Measurements from ENCODE around the gene IRAK1BP1.
"Not testable (repeated sequence)": the region's sequence is repeated elsewhere in the genome, so short reads cannot be mapped to it uniquely, and the experiment has no call there.

IRAK1BP1 gene, protein sequence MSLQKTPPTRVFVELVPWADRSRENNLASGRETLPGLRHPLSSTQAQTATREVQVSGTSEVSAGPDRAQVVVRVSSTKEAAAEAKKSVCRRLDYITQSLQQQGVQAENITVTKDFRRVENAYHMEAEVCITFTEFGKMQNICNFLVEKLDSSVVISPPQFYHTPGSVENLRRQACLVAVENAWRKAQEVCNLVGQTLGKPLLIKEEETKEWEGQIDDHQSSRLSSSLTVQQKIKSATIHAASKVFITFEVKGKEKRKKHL

DNA sequence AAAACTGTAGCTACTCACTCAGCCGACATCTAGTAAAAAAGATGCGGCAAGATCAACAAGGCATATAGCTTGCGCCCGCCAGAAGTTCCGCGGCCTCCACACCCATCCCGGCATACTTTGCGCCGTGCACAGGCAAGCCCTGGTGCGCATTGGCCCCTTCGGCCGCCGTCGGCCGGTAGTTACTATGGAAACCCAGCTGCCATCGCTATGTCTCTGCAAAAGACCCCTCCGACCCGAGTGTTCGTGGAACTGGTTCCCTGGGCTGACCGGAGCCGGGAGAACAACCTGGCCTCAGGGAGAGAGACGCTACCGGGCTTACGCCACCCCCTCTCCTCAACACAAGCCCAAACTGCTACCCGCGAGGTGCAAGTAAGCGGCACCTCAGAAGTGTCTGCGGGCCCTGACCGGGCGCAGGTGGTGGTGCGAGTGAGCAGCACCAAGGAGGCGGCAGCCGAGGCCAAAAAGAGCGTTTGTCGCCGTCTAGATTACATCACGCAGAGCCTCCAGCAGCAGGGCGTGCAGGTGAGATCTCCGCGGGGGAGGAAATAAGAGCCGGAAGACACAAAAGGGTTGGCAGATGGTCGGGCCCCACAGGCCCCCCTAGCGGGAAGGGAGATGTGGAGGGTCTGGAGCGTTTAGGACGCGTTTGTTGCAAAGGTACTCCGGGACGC is at the start of gene IRAK1BP1:
IRAK1BP1 (plus strand) TSS at position 182 of the 671 bp plus-strand sequence; CDS start at position 208, 26 bp downstream.
- DNase-seq = peak; percentile 91

DNA sequence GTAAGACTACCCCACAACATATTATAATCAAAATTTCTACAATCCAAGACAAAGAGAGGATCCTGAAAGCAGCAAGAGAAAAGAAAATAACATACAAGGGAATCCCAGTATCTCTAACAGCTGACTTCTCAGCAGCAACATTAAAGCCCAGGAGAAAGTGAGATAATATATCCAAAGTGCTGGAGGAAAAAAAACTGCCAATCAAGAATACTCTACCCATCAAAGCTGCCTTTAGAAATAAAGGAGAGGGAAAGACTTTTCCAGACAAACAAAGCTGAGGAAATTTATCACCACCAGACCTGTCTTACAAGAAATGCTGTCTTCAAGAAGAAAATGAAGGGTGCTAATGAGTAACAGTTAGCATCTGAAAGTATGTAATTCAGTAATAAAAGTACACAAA is 43.3 kb upstream of the IRAK1BP1 start:
- no peak for DNase-seq

DNA sequence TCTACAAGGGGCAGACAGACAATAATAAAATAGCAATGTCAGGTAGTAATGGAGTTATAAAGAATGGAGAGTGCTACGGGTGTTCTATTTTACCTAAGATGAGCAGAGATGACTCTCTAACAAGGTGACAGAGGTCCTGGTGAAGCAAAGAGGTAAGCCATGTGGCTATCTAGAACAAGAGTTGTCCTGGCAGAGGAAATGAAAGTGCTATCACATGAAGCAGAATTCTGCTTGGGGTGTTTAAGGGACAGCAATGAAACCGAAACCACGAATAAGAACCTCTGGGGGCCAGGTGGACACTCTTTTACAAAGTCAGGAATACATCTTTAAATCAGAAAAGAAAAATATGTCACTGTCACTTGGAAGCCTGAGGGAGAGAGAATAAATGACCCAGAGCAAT is 37.9 kb upstream of the IRAK1BP1 start:
- no peak for DNase-seq

DNA sequence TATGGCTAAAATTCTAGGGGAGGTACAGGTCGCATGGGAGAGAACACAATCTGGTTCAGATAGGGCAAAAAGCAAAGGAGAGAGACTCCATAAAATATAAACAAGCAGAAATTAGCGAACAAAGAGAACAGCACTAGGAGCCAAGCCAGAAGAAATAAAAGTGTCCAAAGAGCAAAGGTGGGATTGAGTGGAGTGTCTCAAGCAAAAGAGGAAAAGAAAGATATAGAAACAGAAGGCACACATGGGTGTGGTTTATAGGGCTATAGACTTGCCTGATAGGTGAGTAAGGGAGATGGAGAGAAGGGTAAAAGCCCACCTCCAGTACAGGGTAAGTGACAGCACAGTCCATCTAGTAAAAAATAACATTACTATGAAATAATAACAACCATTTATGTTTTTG is 36.5 kb upstream of the IRAK1BP1 start:
- no peak for DNase-seq

DNA sequence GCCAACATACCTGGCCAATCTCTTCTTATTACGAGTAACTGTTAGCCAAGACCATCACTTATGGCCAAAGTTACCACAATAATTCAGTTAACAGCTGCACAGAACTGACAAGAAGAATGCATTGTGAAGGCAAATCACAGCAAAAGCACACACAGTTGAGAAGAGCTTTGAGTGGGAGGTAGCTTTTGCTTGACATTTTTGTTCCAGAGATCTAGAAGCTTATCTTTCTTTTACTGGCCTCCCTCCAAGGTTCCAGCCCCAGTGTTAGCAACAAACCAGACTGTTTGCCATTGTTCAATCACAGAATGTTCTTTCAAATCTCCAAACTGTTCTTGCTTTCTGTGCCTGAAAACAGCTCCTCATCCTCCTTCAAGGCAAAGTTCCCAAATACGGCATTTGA is 35.9 kb upstream of the IRAK1BP1 start:
- no peak for DNase-seq

DNA sequence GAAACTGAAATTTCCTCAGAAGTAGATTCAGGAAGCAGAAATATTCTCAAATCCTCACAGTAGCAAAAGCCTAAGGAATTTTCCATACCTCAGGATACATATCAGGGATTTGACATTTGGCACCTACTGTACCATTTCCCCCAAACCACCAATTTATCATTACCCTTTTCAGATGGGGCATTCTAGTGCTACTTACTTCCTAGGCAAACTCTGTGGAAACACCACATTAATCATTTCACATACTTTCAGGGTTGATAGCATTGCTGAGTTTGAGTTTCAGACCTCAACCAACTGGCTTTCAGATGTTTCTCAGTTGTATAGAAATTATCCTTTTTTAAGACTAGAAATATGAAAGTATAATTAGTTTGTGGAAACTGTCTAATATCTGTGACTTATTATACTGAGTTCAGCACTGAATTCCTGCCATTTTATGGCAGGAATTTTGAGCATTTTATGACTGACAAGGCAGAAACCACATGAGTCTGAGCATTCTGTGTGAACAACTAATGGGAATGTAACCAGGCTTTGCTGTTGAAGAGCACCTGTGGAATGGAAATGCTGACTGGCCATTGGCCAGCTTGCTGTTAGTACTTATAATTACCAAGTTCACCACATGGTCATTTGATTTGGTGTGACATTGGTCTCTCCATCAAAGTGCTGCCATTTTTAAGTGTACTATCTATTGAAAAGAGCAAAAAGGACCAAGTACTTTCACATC is 35.1 kb upstream of the IRAK1BP1 start:
- DNase-seq = no peak

DNA sequence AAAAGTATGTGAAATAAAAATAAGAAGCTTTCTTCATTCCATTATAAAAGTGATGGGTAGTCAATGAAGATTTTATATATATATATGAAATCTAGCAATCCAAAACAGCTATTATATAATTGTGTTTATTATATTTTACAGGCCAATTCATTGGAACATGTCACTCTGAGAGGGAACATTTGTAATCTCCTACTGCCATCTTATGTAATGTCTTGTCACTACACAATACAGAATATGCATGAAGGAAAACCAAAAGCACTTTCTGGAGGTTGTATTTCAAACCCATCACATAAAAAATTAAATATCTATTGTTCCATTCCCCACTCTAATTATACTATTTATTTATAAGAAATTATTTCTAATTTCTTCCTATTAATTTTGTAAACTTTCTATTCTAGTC is 31.5 kb upstream of the IRAK1BP1 start:
- DNase-seq = no peak

DNA sequence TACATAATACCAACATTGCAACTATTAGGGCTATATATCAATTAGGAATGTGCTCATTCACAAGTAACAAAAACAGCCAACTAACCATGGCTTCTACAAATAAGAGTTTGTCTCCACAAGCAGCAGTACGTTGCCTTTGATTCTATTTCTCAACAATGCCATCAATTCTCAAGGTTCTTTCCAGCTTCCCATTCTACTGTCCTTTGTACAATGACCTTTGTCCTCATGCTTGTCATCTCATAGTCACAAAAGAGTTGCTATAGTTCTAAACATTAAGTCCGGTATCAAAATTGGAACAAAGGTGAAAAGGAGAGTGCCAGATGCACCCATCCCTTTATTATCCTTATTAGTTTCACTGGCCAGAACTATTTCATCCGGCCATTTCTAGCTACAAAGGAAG is 30.8 kb upstream of the IRAK1BP1 start:
- no peak for DNase-seq

DNA sequence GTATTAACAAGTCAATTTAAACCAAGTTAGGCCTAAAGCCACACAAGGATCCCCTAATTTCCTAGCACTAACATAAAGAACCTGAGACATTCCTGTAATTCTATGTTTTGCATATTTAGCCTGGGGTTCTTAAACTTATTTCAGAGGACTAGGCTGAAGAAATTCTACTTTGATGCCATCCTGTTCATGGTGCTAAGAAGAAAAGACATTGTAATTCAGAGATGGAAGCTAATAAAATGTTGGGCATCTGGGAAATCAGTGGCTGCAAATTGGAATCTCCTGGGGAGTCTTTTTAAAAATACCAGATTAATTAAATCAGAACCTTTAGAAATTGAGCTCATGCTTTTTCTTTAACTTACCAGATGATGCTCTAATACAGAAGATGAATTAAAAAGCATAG is 26.2 kb upstream of the IRAK1BP1 start:
- no peak for DNase-seq

DNA sequence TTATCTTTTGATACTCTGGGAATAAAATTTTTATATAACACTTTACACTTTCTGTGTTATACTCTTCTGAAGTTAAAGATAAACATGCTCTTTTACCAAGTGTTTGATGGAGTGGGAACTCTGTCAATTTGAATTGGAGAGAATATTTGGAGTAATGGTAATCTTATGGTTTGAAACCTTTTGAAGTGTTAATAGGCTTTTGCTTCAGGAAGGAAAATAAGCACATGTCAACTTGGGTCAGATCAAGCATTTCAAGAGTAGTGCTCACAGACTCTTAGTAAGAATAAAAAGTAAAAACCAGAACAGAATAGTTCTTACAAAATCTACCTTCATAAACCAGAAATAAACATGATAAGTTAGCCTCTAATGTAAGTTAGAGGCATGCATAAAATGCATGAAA is 24.4 kb upstream of the IRAK1BP1 start:
- DNase-seq = no peak

DNA sequence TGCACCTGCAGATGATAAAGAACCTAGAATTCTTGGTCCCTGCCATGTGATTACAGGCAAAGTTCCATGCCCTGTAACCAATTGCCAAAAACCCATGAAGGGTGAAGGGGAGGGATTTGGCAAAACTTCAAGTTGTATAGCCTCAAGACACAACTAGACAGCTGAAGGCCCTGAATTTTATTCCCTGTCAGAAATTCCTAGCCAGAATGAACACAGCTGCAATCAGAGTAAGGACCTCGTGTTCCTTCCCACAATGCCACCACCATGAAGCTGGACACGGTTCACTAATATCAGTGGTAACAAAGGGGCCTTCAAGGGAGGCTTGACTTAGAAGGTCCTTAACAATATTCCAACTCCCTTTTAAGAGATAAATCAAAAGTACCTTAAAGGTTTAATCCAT is 22.5 kb upstream of the IRAK1BP1 start:
- no peak for DNase-seq

DNA sequence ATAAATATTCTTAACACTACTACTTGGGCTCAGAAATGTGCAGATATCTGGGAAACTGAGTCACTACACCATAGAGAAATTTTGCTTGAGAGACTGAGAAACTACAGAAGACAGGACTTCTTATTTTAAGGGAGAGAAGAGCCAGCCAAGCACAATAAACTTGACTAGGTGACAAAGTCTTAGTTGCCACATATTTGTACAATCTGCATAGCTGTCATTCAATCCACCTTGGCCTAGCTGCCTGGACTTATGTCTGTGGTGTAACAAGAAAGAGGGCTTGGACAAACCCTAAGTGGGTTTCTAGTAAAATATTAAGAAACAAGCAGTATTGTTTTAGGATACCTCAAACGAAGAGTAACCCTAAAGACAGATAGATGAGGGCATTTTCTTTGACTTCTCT is 21.8 kb upstream of the IRAK1BP1 start:
- DNase-seq = no peak

DNA sequence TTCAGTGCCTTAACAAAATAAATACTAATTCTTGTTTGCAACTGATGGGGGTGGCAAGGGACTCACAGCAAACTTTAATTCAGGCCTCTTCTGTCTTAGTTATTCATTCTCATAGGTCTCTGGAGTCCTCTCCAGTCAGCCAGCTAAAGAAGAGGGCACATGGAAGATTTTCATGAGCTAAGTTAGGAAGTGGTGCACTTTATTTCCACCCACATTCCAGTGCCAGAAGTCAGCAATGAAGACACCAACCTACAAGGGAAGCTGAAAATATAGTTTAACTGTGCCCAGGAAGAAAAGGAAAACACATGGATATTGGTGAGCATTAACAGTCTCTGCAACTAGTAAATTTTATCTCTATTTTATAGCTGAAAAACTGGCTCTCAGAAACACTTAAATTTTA is 16.7 kb upstream of the IRAK1BP1 start:
- no peak for DNase-seq

DNA sequence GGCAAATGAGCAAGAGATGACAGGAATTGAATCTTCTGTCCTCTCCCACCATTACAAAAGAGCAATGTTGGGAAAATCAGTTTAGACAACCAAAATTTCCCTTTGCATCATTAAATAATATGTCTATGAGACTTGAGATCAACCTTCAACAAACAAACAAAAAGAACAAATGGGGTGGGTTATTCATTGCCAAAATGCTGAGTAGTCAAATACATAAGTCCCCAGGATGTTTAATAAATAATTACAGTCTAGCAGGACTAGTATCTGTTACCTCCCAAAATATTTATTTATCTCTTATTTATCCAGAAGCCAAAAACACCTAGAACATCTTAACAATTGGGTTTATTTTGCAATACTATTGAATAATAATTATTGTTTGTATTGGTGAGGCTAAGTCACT is 16.2 kb upstream of the IRAK1BP1 start:
- DNase-seq = no peak

DNA sequence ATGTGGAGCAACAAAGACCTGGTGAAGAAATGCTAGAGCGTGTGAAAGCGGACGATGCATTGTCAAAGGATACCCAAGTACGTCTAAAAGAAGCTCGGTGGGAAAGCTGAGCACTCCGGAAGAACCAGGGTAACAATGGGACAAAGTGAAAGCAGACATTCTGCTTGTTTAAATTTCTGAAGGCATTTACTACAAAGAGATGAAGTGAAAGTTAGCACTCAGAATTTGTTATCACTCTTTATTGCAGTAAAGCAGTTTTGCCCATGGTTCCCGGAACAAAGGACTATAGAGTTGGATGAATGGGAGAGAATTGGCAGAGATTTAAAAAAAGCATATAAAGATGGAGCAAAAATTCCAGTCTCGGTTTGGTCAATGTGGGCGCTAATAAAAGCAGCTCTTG is 12.8 kb upstream of the IRAK1BP1 start:
- no peak for DNase-seq

DNA sequence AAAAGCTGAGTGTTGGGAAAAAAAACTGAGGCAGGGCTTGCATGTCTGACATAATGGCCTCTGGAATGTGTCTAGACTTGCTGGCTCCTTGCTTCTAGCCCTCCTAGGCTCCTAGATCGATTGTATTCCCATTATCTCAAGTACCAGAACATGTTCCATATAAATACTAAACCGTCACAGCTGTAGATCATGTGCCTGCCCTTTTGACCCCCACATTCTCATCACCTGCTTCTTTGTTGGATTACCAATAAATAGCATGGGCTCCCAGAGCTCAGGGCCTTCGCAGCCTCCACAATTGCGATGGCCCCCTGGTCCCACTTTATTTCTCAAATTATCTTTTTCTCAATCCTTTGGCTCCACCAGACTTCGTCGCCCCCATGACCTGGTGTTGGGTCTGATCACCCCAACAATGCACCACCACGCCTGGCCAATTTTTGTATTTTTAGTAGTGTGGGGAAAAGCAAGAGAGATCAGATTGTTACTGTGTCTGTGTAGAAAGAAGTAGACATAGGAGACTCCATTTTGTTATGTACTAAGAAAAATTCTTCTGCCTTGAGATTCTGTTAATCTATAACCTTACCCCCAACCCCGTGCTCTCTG is 8.9 kb upstream of the IRAK1BP1 start:
- DNase-seq = peak; percentile 37

DNA sequence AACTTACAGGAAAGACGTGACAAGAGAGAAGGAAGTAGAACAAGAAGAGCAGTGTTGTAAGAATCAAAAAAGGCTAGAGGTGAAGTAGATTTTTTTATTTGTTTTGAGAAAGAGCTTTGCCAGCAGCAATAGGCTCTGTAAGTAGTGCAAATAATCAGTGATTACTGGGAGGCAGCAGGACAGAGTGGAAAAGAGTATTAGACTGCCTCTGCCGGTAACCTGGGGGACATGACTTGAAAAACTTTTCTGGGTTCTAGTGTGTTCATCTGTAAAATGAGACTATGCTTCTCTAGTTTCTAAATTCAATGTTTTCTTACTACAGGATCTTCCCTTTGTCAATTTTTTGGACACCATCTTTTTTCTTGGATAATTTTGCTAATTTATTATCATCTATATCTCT is 5.8 kb upstream of the IRAK1BP1 start:
- no peak for DNase-seq

DNA sequence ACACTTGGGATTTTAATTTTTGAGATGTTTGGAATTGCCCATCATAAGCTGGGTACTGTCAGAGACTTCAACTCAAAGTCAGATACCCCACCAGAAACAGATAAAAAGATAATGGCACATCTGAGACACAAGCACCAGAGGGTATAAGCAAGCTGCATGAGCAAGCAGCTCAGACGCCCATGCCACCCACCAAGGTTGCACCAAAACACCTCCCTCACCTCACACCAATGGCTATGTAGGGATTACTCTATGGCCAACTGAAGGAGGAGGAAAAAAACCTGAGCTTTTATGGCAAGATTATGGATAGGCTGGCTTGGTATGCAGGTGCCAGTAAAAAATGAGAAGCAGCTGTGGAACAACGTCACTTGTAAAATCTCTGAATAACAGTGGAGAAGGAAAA is 3.8 kb upstream of the IRAK1BP1 start:
- no peak for DNase-seq

DNA sequence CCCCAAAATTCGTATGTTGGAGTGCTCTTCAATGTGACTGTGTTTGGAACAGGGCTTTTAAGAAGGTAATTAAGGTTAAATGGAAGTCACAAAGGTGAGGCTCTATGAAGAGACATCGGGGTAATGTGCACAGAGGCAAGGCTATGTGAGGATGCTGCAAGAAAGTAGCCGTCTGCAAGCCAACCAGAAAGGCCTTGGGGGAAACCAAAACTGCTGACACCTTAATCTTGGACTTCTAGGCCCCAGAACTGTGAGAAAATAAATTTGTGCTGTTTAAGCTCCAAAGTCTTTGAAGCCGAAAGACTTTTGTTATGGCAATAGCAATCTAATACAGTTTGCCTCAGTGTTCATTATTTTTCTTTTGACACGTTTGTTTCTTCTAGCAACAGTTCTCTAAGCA is 2.4 kb upstream of the IRAK1BP1 start:
- no peak for DNase-seq

DNA sequence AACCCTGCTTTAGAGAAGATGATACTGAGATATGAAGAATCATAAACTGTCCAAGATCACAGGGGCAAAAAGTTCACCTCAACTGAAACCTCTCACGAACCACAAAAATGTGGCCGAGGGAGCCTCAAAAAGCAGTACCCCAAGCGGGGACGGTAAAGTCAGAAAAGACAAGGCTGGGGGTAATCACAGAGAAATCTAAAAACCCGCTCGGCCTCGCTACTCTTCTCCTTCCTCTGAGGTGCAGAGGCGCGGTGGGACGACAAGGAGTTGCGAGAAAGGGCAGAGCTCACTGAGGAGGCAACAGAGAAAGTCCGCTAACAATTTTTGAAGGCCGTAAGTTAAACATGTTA is 356 bp upstream of the IRAK1BP1 start:
- no peak for DNase-seq

DNA sequence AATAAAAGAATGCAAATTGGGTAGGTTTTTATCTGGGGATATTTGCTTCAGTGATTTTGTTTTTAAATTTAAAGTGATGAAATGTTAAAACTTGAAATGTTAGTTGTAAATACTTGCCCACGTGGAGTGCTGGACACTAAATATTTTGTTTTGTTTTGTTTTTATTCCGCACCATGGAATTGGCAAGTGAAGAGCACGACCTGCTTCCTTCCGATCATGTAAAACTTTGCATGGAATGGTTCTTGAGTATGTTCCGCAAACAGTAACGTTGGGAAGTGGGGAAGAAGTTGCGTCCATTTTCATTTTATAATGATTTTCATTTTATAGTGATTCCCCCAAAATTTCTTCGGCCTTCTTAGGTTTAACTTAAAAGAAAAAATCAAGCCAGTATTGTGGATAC is 765 bp downstream of the IRAK1BP1 start:
- DNase-seq = no peak

DNA sequence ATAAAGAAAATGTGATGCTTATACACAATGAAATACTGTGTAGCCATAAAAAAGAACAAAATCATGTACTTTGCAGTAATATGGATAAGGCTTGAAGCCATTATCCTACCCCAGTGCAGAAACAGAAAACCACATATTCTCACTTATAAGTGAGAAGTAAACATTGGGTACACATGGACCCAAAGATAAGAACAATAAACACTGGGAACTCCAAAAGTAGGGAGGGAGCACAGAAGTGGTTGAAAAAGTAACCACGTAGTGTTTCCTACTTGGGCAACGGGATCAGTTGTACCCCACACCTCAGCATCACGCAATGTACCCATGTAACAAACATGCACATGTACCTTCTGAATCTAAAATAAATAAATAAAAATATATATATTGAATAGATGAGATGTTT is 8.2 kb downstream of the IRAK1BP1 start:
- no peak for DNase-seq

DNA sequence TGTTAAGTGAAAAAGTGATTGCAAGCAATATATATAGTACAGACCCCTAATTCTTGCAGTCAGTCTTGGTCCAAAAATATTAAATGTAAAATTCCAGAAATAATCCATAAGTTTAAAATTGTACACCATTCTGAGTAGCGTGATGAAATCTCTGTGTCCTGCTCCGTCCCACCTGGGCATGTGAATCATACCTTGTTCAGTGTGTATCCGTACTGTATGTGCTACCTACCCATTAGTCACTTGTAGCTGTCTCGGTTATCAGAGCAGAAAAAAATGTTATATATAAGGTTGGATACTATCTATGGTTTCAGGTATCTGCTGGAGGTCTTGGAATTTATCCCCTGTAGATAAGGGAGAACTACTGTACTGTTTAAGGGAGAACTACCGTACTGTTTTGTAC is 16.3 kb downstream of the IRAK1BP1 start:
- no peak for DNase-seq

DNA sequence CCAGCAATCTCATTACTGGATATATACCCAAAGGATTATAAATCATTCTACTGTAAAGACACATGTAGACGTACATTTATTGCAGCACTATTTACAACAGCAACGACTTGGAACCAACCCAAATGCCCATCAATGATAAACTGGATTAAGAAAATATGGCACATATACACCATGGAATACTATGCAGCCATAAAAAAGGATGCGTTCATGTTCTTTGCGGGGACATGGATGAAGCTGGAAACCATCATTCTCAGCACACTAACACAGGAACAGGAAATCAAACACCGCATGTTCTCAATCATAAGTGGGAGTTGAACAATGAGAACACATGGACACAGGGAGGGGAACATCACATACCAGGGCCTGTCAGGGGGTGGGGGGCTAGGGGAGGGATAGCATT is 22.6 kb downstream of the IRAK1BP1 start:
- DNase-seq = not testable (repeated sequence)
